Iris pigment epithelial cell (primary cell): ENCODE results near the gene RETREG1.
A peak's percentile ranks its signal among the peaks of the same experiment; 100 is the strongest.
"Not testable (repeated sequence)": the region's sequence is repeated elsewhere in the genome, so short reads cannot be mapped to it uniquely, and the experiment has no call there.

Experiments
- DNase-seq: peaks from one replicate; pipeline ENCODE4 v3.0.0-alpha.2; 2011; ENCODE audit warnings: low read depth

Gene RETREG1

GRCh38 chr5:16487456-16487855 is 129.3 kb downstream of the RETREG1 start:
- DNase-seq: no peak

- DNase-seq: no peak
Observed at GRCh38 chr5:16486711-16487111, 130.1 kb downstream of the RETREG1 start.

DNA sequence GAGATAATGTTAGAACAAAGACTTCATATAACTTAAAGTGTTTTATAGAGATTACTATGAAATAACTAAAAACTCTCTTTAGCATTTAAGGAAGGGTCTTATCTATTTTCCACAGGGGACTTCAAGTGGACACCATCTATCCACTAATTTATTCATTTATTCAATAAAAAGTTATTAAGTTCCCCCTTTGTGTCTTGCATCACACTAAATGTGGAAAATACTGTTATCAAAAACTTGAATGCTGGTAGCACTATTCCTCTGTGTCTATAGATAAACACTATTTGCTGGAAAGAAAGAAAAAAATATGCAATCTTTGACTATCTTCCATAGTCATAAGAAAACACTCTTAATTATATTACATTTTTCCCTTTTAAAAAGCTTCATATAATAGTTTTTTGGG is 131.1 kb downstream of the RETREG1 start:
- no peak for DNase-seq

- DNase-seq: no peak
Observed at GRCh38 chr5:16484081-16484480, 132.7 kb downstream of the RETREG1 start.

- no peak for DNase-seq
Observed at GRCh38 chr5:16483361-16483760, 133.4 kb downstream of the RETREG1 start.

DNA sequence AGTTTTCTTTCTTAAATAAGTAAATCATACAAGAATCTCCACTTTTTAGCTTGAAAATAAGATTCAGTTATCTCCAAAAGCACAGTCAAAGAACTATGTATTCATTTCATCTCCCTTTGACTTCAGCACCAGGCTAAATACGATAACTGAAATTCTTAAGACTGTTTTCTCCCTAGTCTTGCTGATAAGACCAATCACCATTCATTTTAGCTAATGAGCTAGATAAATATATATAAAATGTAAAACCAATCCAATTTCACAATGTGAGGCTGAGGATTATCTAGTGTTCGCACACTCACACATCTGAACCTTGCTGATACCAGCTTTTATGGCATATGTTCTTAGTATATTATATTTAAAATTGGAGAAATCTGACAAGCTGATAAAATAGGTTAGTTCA is 133.9 kb downstream of the RETREG1 start:
- no peak for DNase-seq

DNA sequence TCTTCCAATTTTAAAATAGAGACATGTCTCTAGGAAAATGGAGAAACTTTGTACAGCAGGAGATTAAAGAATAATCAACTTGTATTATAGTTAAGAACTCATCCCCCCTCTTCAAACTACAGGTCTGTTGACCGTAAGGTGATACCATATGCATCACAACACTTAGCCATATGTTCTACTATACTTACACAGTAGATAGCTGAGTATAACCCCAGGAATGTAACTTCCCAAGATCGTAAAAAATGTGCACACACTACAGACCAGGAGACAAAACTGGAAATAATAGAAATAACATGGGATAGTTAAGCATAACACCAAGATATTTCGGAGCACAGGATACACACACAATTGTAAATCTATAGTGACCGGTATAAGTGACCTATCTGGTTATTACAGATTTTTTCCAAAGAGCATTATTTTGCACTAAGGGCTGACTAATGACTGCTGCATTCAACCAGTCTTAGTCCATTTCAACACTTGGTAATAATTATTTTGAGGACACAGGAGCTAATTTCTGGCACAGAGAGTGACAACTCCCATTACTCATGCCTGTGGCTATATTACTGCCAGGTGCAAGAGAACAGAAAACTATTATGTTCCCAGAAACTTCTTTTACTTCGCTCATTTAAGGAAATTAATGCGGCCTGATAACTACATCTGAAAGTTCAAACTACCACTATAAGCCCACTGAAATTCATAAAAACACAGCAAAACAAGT is 135.8 kb downstream of the RETREG1 start:
- DNase-seq: no peak

DNA sequence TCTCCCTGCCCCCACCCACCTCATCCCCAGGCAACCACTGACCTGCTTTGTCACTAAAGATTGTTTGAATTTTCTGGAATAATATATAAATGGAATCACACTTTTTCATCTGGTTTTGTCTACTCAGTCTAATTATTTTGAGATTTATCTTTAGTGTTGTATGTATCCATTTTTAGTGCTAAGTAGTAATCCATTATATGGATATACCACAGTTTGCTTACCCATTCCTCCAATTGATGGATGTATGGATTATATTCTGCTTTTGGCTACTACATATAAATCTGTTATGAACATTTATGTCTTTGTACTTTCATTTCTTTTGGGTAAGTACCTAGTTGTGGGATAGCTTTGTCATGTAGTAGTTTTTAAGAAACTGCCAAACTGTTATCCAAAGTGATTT is 136.7 kb downstream of the RETREG1 start:
- no peak for DNase-seq

- no peak for DNase-seq
Observed at GRCh38 chr5:16477541-16477940, 139.3 kb downstream of the RETREG1 start.

GRCh38 chr5:16476417-16476816 is 140.4 kb downstream of the RETREG1 start:
- DNase-seq: not testable (repeated sequence)

GRCh38 chr5:16471387-16471786 is 145.4 kb downstream of the RETREG1 start:
- no peak for DNase-seq

DNA sequence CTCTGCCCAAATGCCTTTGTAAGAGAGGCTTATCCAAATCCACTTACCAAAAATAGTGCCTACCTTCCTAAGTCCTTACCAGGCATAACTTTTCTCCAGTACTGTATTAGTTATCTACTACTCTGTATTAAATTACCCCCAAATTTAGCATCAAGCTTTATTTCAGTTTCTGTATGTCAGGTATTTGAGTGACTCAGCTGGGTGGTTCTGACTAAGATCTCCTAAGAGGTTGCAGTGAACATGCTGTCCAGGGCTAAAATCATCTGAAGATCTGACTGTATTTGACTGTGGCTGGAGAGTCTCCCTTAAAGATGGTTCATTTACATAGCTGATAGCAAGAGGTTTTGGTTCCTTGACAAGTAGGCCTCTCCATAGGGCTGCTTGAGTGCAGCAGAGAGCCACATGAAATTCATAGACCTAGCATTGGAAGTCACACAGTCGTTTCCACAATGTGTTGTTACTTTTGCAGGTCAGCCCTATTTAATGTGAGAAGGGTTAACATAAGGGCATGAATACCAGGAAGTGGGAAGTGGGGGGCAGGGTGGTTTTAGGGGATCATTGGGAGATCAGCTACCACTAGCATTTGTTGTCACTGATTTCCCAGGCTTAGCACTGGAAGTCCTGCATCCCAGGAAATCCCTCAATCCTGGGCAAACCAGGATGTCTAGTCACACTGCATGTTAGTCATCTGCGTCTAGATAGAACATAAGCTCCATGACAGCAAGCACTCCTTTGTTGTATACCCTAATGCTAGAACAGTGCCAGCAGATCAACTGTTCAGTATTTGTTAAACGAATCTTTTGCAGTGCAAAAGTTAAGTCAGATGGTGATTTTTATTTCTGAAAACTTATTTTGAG is 149.2 kb downstream of the RETREG1 start:
- DNase-seq: peak; percentile 89

- peak; percentile 84 for DNase-seq
Observed at GRCh38 chr5:16465544-16466432, 151.0 kb downstream of the RETREG1 start, which contains the start of gene ZNF622. TSS of gene ZNF622 (minus strand) at chr5:16465800. CDS start at chr5:16465665, 135 bp downstream.

DNA sequence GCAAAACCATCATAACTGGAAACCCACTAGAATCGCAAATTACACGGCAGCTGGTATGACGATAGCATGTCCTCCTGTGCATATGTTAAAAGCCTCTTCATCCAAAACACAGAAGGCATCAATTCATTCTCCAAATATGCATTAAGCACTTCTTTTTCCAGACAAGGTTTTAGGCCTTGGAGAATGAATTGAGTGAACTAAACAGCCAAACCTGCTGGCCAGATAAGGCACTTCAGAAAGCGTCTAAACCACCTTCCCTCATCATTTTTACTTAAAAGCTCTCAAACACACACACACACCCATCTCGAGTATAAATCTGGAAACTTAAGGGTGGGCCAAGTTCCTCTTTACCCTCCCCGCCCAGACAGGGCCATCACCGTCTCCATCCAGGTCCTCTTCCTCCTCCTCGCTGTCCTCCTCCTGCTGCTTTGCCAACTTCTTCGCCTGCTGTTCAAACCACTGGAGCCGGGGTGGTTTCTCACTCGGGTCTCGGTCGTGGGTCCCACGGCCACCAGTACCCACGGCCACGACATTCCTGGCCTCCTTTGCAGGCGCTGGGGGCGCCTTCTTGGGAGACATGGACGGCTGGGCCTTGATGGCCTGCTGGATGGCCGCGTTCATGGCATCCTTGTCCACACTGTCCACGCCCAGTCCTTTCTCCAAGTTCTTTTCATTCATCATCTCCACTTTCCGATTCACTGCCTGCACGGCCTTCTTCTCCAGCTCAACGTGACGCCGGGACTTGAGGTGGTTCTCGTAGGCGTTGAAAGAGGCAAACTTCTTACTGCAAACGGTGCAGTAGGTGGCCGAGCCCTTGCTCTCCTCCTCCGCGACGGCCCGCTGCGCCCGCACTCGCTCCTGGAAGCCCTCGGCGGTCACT is 151.9 kb downstream of the RETREG1 start:
- DNase-seq: peak; percentile 38

GRCh38 chr5:16464231-16464630 is 152.6 kb downstream of the RETREG1 start:
- DNase-seq: no peak

DNA sequence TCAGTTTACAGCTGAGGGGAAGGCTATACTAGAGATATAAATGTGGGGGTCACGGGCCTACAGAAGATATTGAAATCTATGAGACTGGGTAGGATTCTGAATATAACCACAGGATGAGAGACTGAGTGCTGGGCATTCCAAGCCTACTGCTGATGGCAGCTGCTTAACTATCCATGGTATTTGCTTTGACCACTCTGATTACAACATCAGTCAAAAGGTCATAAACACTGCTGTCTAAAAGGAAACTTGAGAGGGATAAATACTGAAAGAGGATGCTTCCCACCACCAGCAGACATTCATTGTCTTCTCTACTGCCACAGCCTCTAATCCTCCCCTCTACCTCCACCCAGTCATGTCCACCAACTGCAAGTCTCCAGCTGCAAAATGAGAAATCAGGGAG is 155.0 kb downstream of the RETREG1 start:
- peak; percentile 98 for DNase-seq

GRCh38 chr5:16461026-16461425 is 155.8 kb downstream of the RETREG1 start:
- peak; percentile 95 for DNase-seq

- no peak for DNase-seq
Observed at GRCh38 chr5:16459451-16459850, 157.3 kb downstream of the RETREG1 start.

- DNase-seq: peak; percentile 61
Observed at GRCh38 chr5:16457853-16458252, 158.9 kb downstream of the RETREG1 start.

DNA sequence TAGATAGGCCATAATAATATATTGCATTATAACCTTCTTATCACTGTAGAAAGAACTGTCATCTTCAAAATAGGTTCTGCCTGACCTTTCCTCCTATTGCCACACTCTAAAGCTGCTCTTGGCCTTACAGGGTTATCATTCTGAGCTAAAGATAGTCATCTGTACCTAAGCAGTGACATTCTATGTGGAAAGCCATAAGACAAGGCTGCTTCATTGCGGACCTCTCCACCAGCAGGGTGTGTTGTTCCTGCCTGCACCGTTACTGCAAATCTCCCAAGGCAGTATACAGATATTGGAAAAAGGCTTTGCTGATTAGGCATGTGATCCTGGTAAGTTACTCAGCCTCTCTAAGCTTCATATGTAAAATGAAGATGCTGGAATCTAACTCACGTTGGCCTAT is 159.3 kb downstream of the RETREG1 start:
- peak; percentile 22 for DNase-seq
